ENCODE data around the gene GPR55.

Gene GPR55

GRCh38 chr2:230919240-230919639 is 5.8 kb downstream of the GPR55 start:
- DNase-seq (ENCODE audit: low read depth in 2 of 2) = no peak

- DNase-seq (ENCODE audit: low read depth in 2 of 2) = no peak
These were observed 8.8 kb downstream of the GPR55 start for GRCh38 chr2:230916218-230916617.

- DNase-seq (ENCODE audit: low read depth in 2 of 2) = no peak
These were observed 9.7 kb downstream of the GPR55 start for GRCh38 chr2:230915319-230915718.

GRCh38 chr2:230914886-230915285 is 10.2 kb downstream of the GPR55 start:
- DNase-seq (ENCODE audit: low read depth in 2 of 2) = no peak

GRCh38 chr2:230913406-230914143 is 11.5 kb downstream of the GPR55 start:
- no peak for DNase-seq (ENCODE audit: low read depth in 2 of 2)

GRCh38 chr2:230912724-230913123 is 12.3 kb downstream of the GPR55 start:
- DNase-seq (ENCODE audit: low read depth in 2 of 2) = no peak

GRCh38 chr2:230912046-230912445 is 13.0 kb downstream of the GPR55 start:
- no peak for DNase-seq (ENCODE audit: low read depth in 2 of 2)

- no peak for DNase-seq (ENCODE audit: low read depth in 2 of 2)
These were observed 14.4 kb downstream of the GPR55 start for GRCh38 chr2:230910546-230911177.

- DNase-seq (ENCODE audit: low read depth in 2 of 2) = no peak
These were observed 15.0 kb downstream of the GPR55 start for GRCh38 chr2:230909841-230910545.

- DNase-seq (ENCODE audit: low read depth in 2 of 2) = peak; percentile 40 to 60
These were observed 16.3 kb downstream of the GPR55 start for GRCh38 chr2:230908595-230909191.

GRCh38 chr2:230908092-230908594 is 16.9 kb downstream of the GPR55 start:
- no peak for DNase-seq (ENCODE audit: low read depth in 2 of 2)

GRCh38 chr2:230907361-230908091 is 17.5 kb downstream of the GPR55 start:
- no peak for DNase-seq (ENCODE audit: low read depth in 2 of 2)

GRCh38 chr2:230906471-230907230 is 18.4 kb downstream of the GPR55 start:
- no peak for DNase-seq (ENCODE audit: low read depth in 2 of 2)

GRCh38 chr2:230905448-230906421 is 19.3 kb downstream of the GPR55 start:
- DNase-seq (ENCODE audit: low read depth in 2 of 2) = peak; percentile 73 to 82

- DNase-seq (ENCODE audit: low read depth in 2 of 2) = no peak
These were observed 20.1 kb downstream of the GPR55 start for GRCh38 chr2:230904856-230905447.

- no peak for DNase-seq (ENCODE audit: low read depth in 2 of 2)
These were observed 21.6 kb downstream of the GPR55 start for GRCh38 chr2:230903231-230904150.

- DNase-seq (ENCODE audit: low read depth in 2 of 2) = no peak
These were observed 22.7 kb downstream of the GPR55 start for GRCh38 chr2:230902180-230902899.

All from stimulated activated CD8-positive, alpha-beta memory T cell treated with anti-CD3 and anti-CD28 coated beads, Interleukin-2, amount 100 ng/mL, for 48 hours (primary cell).